ENCODE measurements around the gene AIFM1. TPM values are rescaled to one million over a fixed set of nuclear protein-coding genes. Genes with fewer than 3 reads are reported as not detected.

The AIFM1 gene
- polyA plus RNA-seq, 1 of the 3 experiments (the other 2 are of a cell fraction), result 49.8 TPM

DNA sequence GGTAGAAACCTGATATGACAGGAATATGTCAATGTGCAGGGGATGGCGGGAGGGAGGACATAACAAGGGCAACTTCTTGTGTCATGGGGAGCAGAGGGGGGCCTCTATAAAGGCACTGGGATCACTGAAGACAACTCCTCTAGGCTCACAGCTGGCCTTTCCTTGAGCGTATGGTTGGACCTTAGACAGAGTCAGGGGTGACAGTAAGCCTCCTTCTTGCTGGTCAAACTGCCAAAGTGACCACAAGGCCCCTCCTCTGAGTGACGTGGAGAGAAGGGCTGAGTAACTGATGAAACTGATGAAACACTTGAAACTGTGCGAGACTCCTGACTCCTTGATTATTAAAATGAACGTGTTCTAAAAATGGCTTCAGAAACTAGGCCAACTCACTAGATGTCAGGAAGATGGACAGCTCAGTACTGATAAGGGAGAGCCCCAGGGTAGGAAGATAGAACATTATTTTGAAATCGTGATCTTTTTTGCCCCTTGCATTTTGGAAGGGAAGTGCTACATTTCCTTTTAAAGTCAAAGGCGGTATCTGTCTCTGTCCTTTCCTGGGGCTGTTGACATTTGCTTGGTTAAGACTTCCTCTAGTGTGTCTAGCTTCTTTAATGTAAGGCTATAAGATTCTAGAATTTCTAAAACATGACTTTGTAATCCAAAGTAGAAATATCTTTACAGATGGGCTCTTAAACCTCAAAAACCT lies 7.7 kb upstream of the AIFM1 start:
- POLR2A ChIA-PET, result interaction anchor here (0.6 to 2.3 kb wide), 2 partner anchors 8 to 93 kb away, joined by 7 to 8 read pairs; partner anchors contain the start of gene AIFM1
- H3K9me2 ChIP-seq, result no peaks in the 10 kb centered on the region
- CTCF ChIA-PET, result interaction anchor here (0.6 to 3.5 kb wide), 7 partner anchors 13 to 94 kb away, joined by 3 to 21 read pairs (median 4); no protein-coding TSS in a partner anchor
- 32% methylated on average over 7 of the region's 7 CpGs for WGBS (ENCODE audit: low lambda C conversion rate)
- peak overlapping the region; percentile 71; the same call in 1 of the 2 replicates for H2AFZ ChIP-seq (ENCODE audit: low read depth)
- H3K9me3 ChIP-seq, result no peaks in the 10 kb centered on the region
- no peak for TF ChIP-seq RCOR1 (IDR thresholded peaks at IDR 0.05; ENCODE audit: low read length)
- no peak for TF ChIP-seq TEAD4 (IDR thresholded peaks at IDR 0.05; ENCODE audit: borderline replicate concordance, insufficient read depth)
- TF ChIP-seq, protein P1, sequence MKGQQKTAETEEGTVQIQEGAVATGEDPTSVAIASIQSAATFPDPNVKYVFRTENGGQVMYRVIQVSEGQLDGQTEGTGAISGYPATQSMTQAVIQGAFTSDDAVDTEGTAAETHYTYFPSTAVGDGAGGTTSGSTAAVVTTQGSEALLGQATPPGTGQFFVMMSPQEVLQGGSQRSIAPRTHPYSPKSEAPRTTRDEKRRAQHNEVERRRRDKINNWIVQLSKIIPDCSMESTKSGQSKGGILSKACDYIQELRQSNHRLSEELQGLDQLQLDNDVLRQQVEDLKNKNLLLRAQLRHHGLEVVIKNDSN (IDR thresholded peaks at IDR 0.05; ENCODE audit: borderline replicate concordance, low read depth), result no peak
- no peak for TF ChIP-seq RAD21 (IDR thresholded peaks at IDR 0.05; ENCODE audit: low read length)
- TF ChIP-seq TAF1 (IDR thresholded peaks at IDR 0.05; ENCODE audit: borderline replicate concordance, low read depth, low read length), result no peak
- TF ChIP-seq, protein P2, sequence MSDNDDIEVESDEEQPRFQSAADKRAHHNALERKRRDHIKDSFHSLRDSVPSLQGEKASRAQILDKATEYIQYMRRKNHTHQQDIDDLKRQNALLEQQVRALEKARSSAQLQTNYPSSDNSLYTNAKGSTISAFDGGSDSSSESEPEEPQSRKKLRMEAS (IDR thresholded peaks at IDR 0.05; ENCODE audit: low read depth), result no peak
- TF ChIP-seq, protein P3, sequence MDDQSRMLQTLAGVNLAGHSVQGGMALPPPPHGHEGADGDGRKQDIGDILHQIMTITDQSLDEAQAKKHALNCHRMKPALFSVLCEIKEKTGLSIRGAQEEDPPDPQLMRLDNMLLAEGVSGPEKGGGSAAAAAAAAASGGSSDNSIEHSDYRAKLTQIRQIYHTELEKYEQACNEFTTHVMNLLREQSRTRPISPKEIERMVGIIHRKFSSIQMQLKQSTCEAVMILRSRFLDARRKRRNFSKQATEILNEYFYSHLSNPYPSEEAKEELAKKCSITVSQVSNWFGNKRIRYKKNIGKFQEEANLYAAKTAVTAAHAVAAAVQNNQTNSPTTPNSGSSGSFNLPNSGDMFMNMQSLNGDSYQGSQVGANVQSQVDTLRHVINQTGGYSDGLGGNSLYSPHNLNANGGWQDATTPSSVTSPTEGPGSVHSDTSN (IDR thresholded peaks at IDR 0.05), result no peak
- TF ChIP-seq NRF1 (IDR thresholded peaks at IDR 0.05; ENCODE audit: low read depth, low read length), result no peak
- TF ChIP-seq GABPA (IDR thresholded peaks at IDR 0.05; ENCODE audit: low read depth), result no peak
- no peak for TF ChIP-seq EP300 (IDR thresholded peaks at IDR 0.05; ENCODE audit: borderline replicate concordance in 1 of 2, low read depth in 1 of 2, low read length in 1 of 2)
- TF ChIP-seq MXI1 (IDR thresholded peaks at IDR 0.05; ENCODE audit: low read depth, low read length), result no peak
- no peak for TF ChIP-seq GATA2 (CRISPR knock-in tag; IDR thresholded peaks at IDR 0.05)
- TF ChIP-seq CHD2 (IDR thresholded peaks at IDR 0.05; ENCODE audit: low read length, partially characterized antibody), result no peak
- H3K4me3 ChIP-seq (ENCODE audit: low read depth in 2 of 2, low read length in 1 of 2), result peak overlapping the region in 1 of 2 experiments; percentile 56; a peak in 2 of 4 replicates
- peaks cover 8 to 14% of the 10 kb centered on the region in 2 experiments; a peak in 2 of 4 replicates for H3K4me1 ChIP-seq (ENCODE audit: control insufficient read depth in 1 of 2, insufficient read depth in 2 of 2, low read depth in 1 of 2, low read length in 1 of 2)
- no peaks in the 10 kb centered on the region for H3K36me3 ChIP-seq (replicated peaks in 1 of 2; ENCODE audit: control insufficient read depth in 1 of 2, insufficient read depth in 2 of 2, low read length in 1 of 2)
- H3K79me2 ChIP-seq (ENCODE audit: insufficient read depth), result no peaks in the 10 kb centered on the region
- H3F3A ChIP-seq (replicated peaks; ENCODE audit: insufficient read depth), result peaks cover 8% of the 10 kb centered on the region
- H3K4me2 ChIP-seq, result no peak overlapping the region
- H3K27ac ChIP-seq (ENCODE audit: low read depth in 2 of 2, low read length in 1 of 2), result peak overlapping the region; percentile 65 to 67
- H3K27me3 ChIP-seq (ENCODE audit: insufficient read depth), result no peaks in the 10 kb centered on the region; the same call in 1 of the 2 replicates
- peak overlapping the region; percentile 33; the same call in 1 of the 2 replicates for H3K9ac ChIP-seq
- no peaks in the 10 kb centered on the region for H4K20me1 ChIP-seq (ENCODE audit: insufficient read depth)
- no peak for DNase-seq
